ENCODE data around the gene CA12. TPM values are rescaled to one million over a fixed set of nuclear protein-coding genes. Genes with fewer than 3 reads are reported as not detected.
A peak's percentile ranks its signal among the peaks of the same experiment; 100 is the strongest.

Gene CA12
- total RNA-seq, 1 donor from 2014 or later = 0.97 TPM

DNA sequence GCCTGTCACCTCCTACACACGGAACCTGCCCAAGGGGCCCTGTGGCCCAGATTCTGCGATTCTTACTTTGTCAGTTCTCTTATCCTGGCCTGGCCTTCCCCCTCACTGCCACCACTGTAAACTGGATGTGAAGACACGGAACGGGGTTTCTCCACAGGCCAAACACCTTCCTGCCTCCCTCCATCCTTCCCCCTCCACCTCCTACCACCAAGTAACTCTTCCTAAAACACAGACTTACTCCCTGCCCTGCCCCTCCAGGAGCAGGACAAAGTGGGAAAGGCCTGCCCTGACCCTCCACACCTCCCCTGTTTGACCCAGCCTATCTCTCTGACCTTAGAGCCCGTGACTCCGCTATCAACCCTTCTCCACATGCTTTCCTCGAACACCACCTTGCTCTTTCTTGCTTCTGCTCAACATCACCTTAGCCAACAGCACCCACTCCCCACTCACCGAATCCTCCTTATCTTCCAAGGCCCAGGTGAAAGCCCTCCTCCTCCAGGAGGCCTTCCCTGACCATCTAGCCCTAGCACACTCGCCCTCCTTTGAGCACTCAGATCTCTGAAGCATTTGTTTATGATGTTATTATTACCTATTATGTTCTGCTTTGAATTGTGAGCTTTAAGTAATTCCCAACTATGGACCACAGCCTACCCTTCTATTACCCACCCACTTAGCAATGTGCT is 7.6 kb downstream of the CA12 start:
- H3K4me3 Mint-ChIP-seq (ENCODE audit: unreplicated experiment) = no peak overlapping the region
- TF ChIP-seq, protein P1, sequence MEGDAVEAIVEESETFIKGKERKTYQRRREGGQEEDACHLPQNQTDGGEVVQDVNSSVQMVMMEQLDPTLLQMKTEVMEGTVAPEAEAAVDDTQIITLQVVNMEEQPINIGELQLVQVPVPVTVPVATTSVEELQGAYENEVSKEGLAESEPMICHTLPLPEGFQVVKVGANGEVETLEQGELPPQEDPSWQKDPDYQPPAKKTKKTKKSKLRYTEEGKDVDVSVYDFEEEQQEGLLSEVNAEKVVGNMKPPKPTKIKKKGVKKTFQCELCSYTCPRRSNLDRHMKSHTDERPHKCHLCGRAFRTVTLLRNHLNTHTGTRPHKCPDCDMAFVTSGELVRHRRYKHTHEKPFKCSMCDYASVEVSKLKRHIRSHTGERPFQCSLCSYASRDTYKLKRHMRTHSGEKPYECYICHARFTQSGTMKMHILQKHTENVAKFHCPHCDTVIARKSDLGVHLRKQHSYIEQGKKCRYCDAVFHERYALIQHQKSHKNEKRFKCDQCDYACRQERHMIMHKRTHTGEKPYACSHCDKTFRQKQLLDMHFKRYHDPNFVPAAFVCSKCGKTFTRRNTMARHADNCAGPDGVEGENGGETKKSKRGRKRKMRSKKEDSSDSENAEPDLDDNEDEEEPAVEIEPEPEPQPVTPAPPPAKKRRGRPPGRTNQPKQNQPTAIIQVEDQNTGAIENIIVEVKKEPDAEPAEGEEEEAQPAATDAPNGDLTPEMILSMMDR (IDR thresholded peaks at IDR 0.05) = no peak
- peaks cover 60% of the 10 kb centered on the region for H3K4me1 Mint-ChIP-seq (ENCODE audit: unreplicated experiment)
- H3K9me3 Mint-ChIP-seq (ENCODE audit: unreplicated experiment) = no peaks in the 10 kb centered on the region
- H3K36me3 Mint-ChIP-seq (ENCODE audit: unreplicated experiment) = no peaks in the 10 kb centered on the region
- H3K27me3 Mint-ChIP-seq (ENCODE audit: unreplicated experiment) = no peaks in the 10 kb centered on the region
- peak overlapping the region; percentile 44 for H3K27ac Mint-ChIP-seq (ENCODE audit: unreplicated experiment)
- DNase-seq (ENCODE audit: extremely low spot score, unreplicated experiment) = no peak

DNA sequence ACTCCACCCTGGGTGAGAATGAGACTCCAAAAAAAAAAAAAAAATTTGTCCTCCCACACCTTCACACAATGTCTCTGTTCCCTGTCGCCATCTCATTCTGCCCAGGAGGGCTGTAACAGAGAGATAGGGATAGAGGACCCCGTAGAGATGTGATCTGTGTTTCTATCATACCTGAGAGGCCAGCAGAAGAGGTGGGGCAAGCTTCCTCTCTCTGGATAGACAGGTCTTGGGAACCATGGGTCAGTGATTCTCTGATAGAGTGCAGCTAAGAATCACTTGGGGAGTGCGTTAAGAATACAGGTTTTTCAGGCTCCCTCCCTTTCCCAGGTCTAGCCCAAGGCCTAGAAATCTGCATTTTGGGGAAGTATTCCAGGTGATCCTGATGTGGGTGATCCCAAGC is 8.3 kb downstream of the CA12 start:
- no peaks in the 10 kb centered on the region for H3K9me3 Mint-ChIP-seq (ENCODE audit: unreplicated experiment)
- H3K36me3 Mint-ChIP-seq (ENCODE audit: unreplicated experiment) = no peaks in the 10 kb centered on the region
- no peaks in the 10 kb centered on the region for H3K27me3 Mint-ChIP-seq (ENCODE audit: unreplicated experiment)
- peaks cover 62% of the 10 kb centered on the region for H3K4me1 Mint-ChIP-seq (ENCODE audit: unreplicated experiment)
- DNase-seq (ENCODE audit: extremely low spot score, unreplicated experiment) = no peak
- H3K4me3 Mint-ChIP-seq (ENCODE audit: unreplicated experiment) = no peak overlapping the region
- no peak overlapping the region for H3K27ac Mint-ChIP-seq (ENCODE audit: unreplicated experiment)
- TF ChIP-seq, protein P1 (IDR thresholded peaks at IDR 0.05) = no peak

DNA sequence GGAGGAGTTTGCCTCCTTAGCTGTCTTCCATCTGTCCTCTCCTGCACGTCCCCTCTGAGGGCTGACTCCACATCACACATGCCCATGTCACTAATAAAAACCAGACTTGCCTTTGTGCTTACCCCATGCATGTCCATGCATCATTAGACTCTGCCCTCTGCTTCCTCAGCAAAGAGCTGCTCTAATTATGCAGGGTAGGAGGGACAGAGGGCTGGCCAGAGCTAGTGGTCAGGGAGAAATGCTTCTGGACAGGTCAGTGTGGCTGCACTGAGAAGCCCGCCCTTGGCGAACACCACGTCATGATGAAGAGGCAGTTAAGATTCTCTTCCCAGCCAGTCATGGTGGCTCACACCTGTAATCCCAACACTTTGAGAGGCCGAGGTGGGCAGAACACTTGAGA is 8.9 kb downstream of the CA12 start:
- TF ChIP-seq, protein P1 (IDR thresholded peaks at IDR 0.05) = no peak
- peak overlapping the region; percentile 77 for H3K27ac Mint-ChIP-seq (ENCODE audit: unreplicated experiment)
- no peak overlapping the region for H3K4me3 Mint-ChIP-seq (ENCODE audit: unreplicated experiment)
- peaks cover 62% of the 10 kb centered on the region for H3K4me1 Mint-ChIP-seq (ENCODE audit: unreplicated experiment)
- H3K9me3 Mint-ChIP-seq (ENCODE audit: unreplicated experiment) = no peaks in the 10 kb centered on the region
- no peaks in the 10 kb centered on the region for H3K36me3 Mint-ChIP-seq (ENCODE audit: unreplicated experiment)
- no peaks in the 10 kb centered on the region for H3K27me3 Mint-ChIP-seq (ENCODE audit: unreplicated experiment)
- DNase-seq (ENCODE audit: extremely low spot score, unreplicated experiment) = no peak

DNA sequence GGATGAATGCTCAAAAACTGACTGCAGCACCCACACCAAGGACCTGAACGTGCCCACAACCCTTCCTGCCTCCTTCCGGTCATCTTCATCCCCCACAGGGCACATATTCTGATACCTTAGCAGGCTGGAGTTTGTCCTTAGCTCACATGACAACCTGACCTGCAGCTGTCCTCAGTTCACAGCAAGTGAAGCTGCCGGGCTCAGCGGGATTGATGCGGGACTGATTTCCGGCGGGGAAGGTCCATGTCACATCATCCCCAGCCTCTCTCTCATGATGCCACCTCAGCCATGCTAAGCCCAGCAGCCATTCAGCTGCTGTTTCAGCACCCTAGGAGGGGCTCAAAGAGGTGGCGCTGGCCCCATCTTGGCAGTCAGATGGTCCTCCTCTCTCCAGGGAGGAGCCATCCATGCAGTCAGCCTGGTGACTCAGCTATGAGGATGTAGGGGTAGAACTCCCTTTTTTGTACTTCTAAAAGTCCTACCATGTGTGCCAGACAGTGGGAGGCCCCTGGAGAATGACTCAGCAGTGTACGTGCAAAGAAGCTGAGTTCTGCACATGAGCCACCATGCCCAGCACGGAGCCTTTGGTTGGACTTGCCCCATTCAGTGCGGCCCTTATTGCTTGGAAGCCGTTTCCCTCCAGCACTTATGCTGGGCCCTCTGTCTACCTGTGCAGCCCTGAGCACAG is 9.5 kb downstream of the CA12 start:
- no peak for DNase-seq (ENCODE audit: extremely low spot score, unreplicated experiment)
- H3K27ac Mint-ChIP-seq (ENCODE audit: unreplicated experiment) = peak overlapping the region; percentile 77
- TF ChIP-seq, protein P1 (IDR thresholded peaks at IDR 0.05) = no peak
- H3K4me3 Mint-ChIP-seq (ENCODE audit: unreplicated experiment) = no peak overlapping the region
- H3K36me3 Mint-ChIP-seq (ENCODE audit: unreplicated experiment) = no peaks in the 10 kb centered on the region
- H3K27me3 Mint-ChIP-seq (ENCODE audit: unreplicated experiment) = no peaks in the 10 kb centered on the region
- peaks cover 62% of the 10 kb centered on the region for H3K4me1 Mint-ChIP-seq (ENCODE audit: unreplicated experiment)
- H3K9me3 Mint-ChIP-seq (ENCODE audit: unreplicated experiment) = no peaks in the 10 kb centered on the region

DNA sequence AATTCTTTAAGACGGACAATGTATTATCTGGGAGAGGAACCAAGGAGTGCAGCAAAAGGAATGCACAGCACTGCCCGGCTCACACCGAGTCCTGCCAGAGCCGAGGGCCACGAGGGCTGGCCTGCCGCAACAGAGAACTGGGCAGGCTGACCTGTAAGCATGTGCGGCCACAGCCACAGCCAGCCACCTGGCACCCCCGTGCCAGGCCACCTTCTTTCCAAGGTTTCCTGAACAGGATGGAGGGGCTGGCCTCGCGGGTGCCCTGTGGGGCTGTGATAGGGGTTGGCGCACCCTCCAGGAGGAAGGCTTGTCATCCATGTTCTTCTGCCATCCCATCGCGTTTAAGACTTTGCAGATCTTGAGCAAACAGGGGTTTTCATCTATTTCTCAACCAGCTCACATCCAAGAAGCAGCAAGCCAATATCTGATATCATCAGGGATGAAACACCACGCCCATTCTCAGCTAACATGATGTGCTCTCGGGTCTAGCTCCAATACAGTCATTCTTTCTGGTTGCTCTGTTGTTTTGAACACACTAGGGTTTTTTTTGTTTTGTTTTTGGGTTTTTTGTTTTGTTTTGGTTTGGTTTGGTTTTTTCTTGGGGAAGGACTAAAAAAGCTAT is 10.2 kb downstream of the CA12 start:
- no peaks in the 10 kb centered on the region for H3K27me3 Mint-ChIP-seq (ENCODE audit: unreplicated experiment)
- H3K9me3 Mint-ChIP-seq (ENCODE audit: unreplicated experiment) = no peaks in the 10 kb centered on the region
- H3K36me3 Mint-ChIP-seq (ENCODE audit: unreplicated experiment) = no peaks in the 10 kb centered on the region
- H3K4me3 Mint-ChIP-seq (ENCODE audit: unreplicated experiment) = no peak overlapping the region
- peaks cover 63% of the 10 kb centered on the region for H3K4me1 Mint-ChIP-seq (ENCODE audit: unreplicated experiment)
- no peak for DNase-seq (ENCODE audit: extremely low spot score, unreplicated experiment)
- TF ChIP-seq, protein P1 (IDR thresholded peaks at IDR 0.05) = no peak
- peak overlapping the region; percentile 77 for H3K27ac Mint-ChIP-seq (ENCODE audit: unreplicated experiment)

Data from osteocyte (in vitro differentiated cells).